Memory B cell (primary cell): ENCODE measurements around the gene MRPL28.
A peak's percentile ranks its signal among the peaks of the same experiment; 100 is the strongest.
"Not testable (repeated sequence)": the region's sequence is repeated elsewhere in the genome, so short reads cannot be mapped to it uniquely, and the experiment has no call there.

ENCODE experiments used
- ATAC-seq: fragments of 150-1000 bp; cut with Tn5 transposase; 2 replicates; pipeline ENCODE4 v1.10.0; 2021; ENCODE audit warnings: low read depth, mild to moderate bottlenecking, moderate library complexity
- DNase-seq, 2 donors: peaks; one replicate each; pipeline ENCODE4 v3.0.0; 2022; ENCODE audit warnings: low spot score in 2 of 2
- H3K27ac Mint-ChIP-seq: one replicate; pipeline ENCODE4 v1.8.0; 2022; ENCODE audit warnings: mild to moderate bottlenecking, moderate library complexity, mixed read lengths
- H3K27me3 Mint-ChIP-seq: one replicate; pipeline ENCODE4 v1.8.0; 2022; ENCODE audit warnings: mixed read lengths
- H3K36me3 Mint-ChIP-seq: one replicate; pipeline ENCODE4 v1.8.0; 2022; ENCODE audit warnings: mild to moderate bottlenecking, mixed read lengths
- H3K4me1 Mint-ChIP-seq: one replicate; pipeline ENCODE4 v1.8.0; 2022; ENCODE audit warnings: mixed read lengths
- H3K4me3 Mint-ChIP-seq: one replicate; pipeline ENCODE4 v1.8.0; 2022; ENCODE audit warnings: mild to moderate bottlenecking, moderate library complexity, mixed read lengths
- H3K9me3 Mint-ChIP-seq: one replicate; pipeline ENCODE4 v1.8.0; 2022; ENCODE audit warnings: mixed read lengths

The MRPL28 gene

DNA sequence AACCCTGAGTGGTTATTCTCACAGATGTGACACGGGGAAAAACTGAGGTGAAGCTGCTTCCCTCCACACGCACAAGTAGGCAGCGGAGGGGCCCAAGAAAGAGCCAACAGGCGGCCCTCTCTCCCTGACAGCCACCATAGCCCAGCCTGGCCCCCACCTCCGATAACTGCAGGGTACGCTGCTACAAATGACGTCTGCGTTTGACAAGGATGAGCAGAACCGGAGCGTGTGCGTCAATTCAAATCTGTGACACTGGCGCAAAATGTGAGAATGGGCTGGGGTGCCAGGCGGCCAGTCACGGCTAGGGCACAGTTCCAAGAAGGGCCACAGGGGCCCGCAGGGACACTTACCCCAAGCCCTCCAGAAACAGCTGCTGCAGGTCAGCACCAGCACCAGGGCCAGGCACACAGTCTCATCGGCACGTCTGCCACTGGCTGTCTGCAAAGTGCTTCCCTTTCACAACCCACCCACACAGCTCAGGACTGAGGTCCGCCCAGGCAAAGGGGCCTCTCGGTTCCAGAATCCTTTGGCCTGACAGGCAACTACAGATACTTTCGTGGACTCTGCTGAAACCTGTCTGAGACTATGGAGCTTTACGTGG, 32.3 kb downstream of the MRPL28 start:
- DNase-seq, result no peak
- Mint-ChIP-seq H3K27me3 (no peaks in the 10 kb centered on the region), H3K27ac (no peak overlapping the region), H3K36me3 (peaks cover 2% of the 10 kb centered on the region), H3K4me1 (peaks cover 43% of the 10 kb centered on the region), H3K4me3 (no peak overlapping the region), H3K9me3 (no peaks in the 10 kb centered on the region)
- no peak for ATAC-seq

DNA sequence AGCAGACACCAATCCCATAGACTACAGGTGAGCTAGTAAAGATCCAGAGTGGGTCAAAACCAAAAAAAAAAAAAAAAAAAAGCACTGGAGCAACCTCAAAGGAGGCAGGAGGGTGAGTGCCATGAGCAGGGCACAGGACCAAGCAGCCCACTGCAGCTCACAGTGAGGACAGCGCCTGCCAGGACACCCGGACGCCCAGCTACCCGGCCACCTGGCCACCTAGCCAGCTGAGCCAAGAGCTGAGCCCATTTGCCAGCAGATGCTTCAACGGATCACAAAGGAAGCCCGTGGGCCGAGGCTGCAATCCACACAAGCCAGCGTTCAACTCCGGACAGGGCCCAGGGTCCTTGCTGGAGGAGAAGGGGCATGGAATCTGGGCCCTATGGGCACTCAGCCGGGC, 32.9 kb downstream of the MRPL28 start:
- H3K4me3 Mint-ChIP-seq, result no peak overlapping the region

DNA sequence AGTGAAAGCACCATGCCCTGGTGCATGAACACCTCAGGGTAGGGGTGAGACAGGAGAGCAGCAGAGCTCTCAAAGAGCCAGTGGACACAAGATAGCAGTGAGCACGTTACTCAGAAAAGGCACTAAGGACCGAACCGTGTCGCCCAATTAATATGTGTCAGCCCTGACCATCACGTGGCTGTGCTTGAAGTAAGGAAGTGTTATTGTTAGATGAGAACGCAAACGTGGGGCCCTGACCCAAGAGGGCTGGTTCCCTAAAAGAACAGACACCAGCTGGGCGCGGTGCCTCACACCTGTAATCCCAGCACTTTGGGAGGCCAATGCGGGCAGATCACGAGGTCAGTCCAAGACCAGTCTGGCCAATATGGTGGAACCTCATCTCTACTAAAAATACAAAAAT, 34.1 kb downstream of the MRPL28 start:
- no peak overlapping the region for H3K27ac Mint-ChIP-seq
- peaks cover 38% of the 10 kb centered on the region for H3K4me1 Mint-ChIP-seq
- no peak for DNase-seq
- no peaks in the 10 kb centered on the region for H3K36me3 Mint-ChIP-seq
- ATAC-seq, result peak; percentile 31
- no peaks in the 10 kb centered on the region for H3K27me3 Mint-ChIP-seq
- no peaks in the 10 kb centered on the region for H3K9me3 Mint-ChIP-seq
- H3K4me3 Mint-ChIP-seq, result peak overlapping the region; percentile 24

More for the DNA sequence above, 32.9 kb downstream of the MRPL28 start:
- H3K27me3 Mint-ChIP-seq, result no peaks in the 10 kb centered on the region
- ATAC-seq (no peak), DNase-seq (no peak)
- H3K27ac Mint-ChIP-seq, result no peak overlapping the region
- peaks cover 40% of the 10 kb centered on the region for H3K4me1 Mint-ChIP-seq
- H3K9me3 Mint-ChIP-seq, result no peaks in the 10 kb centered on the region
- peaks cover 1% of the 10 kb centered on the region for H3K36me3 Mint-ChIP-seq

DNA sequence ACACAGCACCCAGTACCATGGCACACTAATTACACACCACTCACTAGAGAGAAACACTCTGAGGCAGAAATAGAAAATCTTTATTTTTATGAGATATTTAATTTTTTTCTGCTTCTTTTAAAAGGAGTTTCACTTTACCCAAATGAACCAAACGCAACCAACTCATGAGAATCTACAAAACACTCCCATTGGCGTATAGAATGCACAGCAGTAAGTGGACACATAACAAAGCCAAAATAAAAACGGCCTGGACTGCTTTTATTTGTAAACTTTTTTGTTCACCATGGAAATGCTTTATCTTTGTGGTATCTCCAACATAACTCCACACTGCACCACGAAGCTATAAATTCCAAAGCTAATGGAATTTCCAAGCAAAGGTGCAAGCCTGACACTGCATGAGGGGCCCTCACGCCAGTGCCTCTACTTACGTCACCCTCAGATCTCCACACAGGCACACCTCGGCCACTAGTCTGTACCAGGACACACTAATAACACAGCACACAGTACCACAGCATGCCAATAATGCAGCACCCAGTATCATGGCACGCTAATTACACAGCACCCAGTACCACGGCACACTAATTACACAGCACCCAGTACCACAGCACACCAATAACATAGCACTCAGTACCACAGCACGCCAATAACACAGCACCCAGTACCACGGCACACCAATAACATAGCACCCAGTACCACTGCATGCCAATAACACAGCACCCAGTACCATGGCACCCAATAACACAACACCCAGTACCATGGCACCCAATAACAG, 35.3 kb downstream of the MRPL28 start:
- not testable (repeated sequence) for ATAC-seq, H3K36me3 Mint-ChIP-seq, DNase-seq, H3K9me3 Mint-ChIP-seq, H3K4me3 Mint-ChIP-seq, H3K27ac Mint-ChIP-seq, H3K27me3 Mint-ChIP-seq
- H3K4me1 Mint-ChIP-seq, result peaks cover 42% of the 10 kb centered on the region

DNA sequence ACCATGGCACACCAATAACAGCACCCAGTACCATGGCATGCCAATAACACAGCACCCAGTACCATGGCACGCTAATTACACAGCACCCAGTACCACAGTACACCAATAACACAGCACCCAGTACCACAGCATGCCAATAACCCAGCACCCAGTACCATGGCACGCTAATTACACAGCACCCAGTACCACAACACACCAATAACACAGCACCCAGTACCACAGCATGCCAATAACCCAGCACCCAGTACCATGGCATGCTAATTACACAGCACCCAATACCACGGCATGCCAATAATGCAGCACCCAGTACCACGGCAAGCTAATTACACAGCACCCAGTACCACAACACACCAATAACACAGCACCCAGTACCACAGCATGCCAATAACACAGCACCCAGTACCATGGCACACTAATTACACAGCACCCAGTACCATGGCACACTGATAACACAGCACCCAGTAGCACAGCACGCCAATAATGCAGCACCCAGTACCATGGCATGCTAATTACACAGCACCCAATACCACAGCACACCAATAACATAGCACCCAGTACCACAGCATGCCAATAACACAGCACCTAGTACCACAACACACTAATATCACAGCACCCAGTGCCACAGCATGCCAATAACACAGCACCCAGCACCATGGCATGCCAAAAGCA, 36.0 kb downstream of the MRPL28 start:
- H3K36me3 Mint-ChIP-seq, H3K27me3 Mint-ChIP-seq, H3K27ac Mint-ChIP-seq, H3K4me3 Mint-ChIP-seq, ATAC-seq, DNase-seq, H3K9me3 Mint-ChIP-seq: not testable (repeated sequence)
- peaks cover 38% of the 10 kb centered on the region for H3K4me1 Mint-ChIP-seq

DNA sequence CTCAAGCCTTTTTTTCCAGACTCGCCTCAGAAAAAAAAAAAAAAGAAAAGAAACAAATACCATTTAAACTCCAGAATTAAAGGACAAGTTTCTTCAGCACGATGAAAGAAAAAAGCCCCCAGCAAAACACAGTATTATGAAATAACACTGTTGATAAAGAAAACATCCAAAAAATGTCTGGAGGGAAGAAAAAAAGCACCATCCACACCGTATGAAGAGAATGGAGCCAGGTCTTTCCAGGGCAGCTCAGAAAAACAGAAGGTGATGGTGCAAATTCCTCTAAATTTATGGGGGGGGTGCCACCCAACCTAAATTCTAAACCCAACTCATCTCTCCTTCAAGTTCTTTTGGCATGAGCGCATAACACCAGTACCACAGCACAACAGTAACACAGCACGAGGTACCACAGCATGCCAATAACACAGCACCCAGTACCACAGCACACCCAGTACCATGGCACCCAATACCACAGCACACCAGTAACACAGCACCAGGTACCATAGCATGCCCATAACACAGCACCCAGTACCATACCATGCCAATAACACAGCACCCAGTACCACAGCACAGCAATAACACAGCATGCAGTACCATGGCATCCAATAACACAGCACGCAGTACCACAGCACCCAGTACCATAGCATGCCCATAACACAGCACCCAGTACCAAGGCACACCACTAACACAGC, 36.8 kb downstream of the MRPL28 start:
- no peak overlapping the region for H3K27ac Mint-ChIP-seq
- H3K36me3 Mint-ChIP-seq, result peaks cover 4% of the 10 kb centered on the region
- peaks cover 34% of the 10 kb centered on the region for H3K4me1 Mint-ChIP-seq
- no peak overlapping the region for H3K4me3 Mint-ChIP-seq
- no peaks in the 10 kb centered on the region for H3K27me3 Mint-ChIP-seq
- no peaks in the 10 kb centered on the region for H3K9me3 Mint-ChIP-seq
- DNase-seq, result no peak
- no peak for ATAC-seq

DNA sequence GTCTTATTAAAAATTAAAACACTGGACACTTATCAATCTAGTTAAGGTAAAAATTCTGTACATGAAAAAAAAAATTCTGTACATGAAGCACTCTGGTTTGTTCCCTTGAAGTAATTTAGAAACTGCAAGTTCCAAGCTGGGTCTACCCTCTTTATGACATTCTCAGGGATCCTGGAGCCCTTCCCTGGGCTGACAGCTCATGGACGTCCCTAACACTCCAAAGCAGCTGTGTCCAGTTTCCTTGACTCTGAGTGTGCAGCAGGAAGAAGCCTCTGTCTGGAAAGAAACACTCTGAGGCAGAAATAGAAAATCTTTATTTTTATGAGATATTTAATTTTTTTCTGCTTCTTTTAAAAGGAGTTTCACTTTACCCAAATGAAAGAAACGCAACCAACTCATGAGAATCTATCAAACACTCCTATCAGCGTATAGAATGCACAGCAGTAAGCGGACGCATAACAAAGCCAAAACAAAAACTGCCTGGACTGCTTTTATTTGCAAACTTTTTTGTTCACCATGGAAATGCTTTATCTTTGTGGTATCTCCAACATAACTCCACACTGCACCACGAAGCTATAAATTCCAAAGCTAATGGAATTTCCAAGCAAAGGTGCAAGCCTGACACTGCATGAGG, 39.0 kb downstream of the MRPL28 start:
- not testable (repeated sequence) for ATAC-seq, H3K27ac Mint-ChIP-seq, DNase-seq, H3K9me3 Mint-ChIP-seq, H3K36me3 Mint-ChIP-seq, H3K4me3 Mint-ChIP-seq, H3K27me3 Mint-ChIP-seq
- H3K4me1 Mint-ChIP-seq, result peaks cover 31% of the 10 kb centered on the region

DNA sequence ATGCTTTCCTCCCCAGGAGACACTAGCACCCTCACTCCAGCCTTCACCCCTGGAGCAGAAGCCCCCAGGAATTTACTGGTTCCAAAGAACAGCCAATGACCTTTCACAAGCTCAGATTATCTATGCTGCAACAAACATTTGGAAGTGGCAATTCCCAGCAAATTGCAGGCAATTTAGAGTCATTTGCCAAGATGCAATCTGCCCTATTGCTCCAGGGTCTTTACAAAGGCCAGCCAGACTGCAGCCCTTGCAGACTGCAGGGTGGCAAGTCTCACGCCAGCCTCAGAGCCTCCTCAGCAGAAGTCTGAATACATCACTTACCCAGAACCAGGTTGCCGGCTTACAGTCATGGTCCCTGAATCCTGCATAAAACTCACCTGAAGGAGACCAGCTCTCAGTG, 39.6 kb downstream of the MRPL28 start:
- H3K4me3 Mint-ChIP-seq, result no peak overlapping the region
- ATAC-seq (no peak), DNase-seq (no peak)
- H3K27ac Mint-ChIP-seq, result no peak overlapping the region
- H3K9me3 Mint-ChIP-seq, result no peaks in the 10 kb centered on the region
- H3K36me3 Mint-ChIP-seq, result peaks cover 4% of the 10 kb centered on the region
- H3K4me1 Mint-ChIP-seq, result peaks cover 28% of the 10 kb centered on the region
- no peaks in the 10 kb centered on the region for H3K27me3 Mint-ChIP-seq

DNA sequence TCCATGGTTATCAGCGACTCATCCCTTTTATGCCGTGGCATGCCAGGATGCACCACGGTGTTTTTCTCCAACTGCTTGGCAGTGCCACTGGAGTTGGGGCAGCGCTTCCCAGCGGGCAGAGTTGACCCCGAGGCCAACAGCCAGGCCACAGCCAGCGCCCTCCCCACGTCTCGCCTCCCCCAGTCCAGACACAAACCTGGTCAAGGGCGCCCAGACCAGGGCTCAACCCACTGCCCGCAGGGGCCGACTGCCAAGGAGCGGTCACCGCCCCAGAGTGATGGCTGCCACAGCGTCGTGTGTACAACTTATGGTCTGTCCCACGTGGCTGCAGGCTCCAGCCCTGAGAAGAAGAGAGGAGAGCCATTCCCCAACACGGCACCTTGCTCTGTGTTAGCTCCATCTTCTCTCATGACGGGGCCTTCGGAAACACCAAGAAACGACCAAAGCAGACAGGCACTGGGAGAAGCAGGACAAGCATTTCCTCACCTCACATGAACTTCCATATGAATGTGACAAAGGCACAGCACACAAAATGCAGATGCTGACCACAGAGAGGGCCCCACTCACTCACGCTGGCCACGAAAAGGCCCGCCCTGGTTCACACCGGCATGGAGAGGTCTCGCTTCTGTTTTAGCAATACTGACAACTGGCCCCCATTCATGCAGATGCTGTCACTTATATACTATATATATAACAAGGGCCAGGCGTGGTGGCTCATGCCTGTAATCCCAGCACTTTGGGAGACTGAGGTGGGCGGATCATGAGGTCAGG, 44.8 kb downstream of the MRPL28 start:
- Mint-ChIP-seq H3K27me3 (no peaks in the 10 kb centered on the region), H3K4me3 (peak overlapping the region; percentile 77), H3K27ac (peak overlapping the region; percentile 82), H3K9me3 (no peaks in the 10 kb centered on the region), H3K36me3 (peaks cover 2% of the 10 kb centered on the region), H3K4me1 (peaks cover 28% of the 10 kb centered on the region)
- no peak for DNase-seq
- ATAC-seq, result no peak

DNA sequence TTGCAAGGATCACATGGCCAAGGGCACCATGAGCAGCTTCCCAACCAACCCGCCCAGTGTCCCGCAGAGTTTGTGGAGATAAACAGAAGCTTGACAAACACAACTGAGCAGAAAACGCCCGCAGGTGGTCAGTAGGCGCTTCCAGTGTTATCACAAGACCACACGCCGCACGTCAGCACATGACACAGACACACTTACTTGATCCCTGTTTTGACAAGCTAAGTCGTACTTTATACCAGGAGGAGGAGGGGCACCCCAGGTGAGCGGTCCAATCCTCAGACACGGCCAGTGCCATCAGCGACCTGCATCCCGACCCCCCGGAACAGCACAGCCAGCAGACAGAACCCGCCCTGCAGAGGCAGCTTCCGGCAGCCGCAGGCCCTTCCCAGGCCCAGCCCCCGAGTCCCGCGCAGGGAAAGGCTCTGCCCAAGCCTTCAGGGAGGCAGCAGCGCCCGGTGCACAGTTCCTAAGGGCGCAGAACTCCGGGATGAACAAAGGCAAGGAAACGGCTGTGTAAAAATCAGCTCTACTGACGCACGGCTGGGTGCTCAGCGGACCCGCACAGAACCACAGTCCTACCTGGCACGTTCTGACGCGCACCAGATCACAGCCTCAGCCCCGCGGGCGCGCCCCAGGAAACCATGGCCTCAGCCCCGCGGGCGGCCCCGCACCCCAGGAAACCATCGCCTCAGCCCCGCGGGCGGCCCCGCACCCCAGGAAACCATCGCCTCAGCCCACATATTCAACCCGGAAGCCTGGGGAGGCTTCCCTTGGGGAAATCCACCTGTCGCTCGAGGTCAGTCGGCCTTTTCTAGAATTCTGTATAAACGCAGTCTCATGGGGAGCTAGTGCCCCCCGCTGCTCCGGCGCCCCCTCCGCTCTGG, 45.6 kb downstream of the MRPL28 start:
- H3K36me3 Mint-ChIP-seq, result no peaks in the 10 kb centered on the region
- H3K27me3 Mint-ChIP-seq, result no peaks in the 10 kb centered on the region
- peak; percentile 59 to 60 for DNase-seq
- peaks cover 29% of the 10 kb centered on the region for H3K4me1 Mint-ChIP-seq
- H3K27ac Mint-ChIP-seq, result peak overlapping the region; percentile 82
- H3K9me3 Mint-ChIP-seq, result no peaks in the 10 kb centered on the region
- H3K4me3 Mint-ChIP-seq, result peak overlapping the region; percentile 77
- ATAC-seq, result peak; percentile 88

DNA sequence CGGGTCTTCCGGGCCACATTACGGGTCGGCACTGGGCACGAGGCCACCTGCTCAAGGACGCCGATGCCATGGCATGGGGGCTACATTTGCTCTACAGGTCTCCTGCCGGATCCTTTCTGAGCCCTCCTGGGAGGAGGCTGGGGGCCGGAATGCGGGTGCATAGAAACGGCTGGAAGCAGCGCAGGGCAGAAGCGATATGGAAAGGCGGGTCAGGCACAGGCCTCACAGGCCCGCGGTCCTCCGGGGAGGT, 46.2 kb downstream of the MRPL28 start:
- Mint-ChIP-seq H3K4me3 (peak overlapping the region; percentile 77), H3K27me3 (no peaks in the 10 kb centered on the region), H3K4me1 (peaks cover 30% of the 10 kb centered on the region), H3K36me3 (no peaks in the 10 kb centered on the region), H3K27ac (peak overlapping the region; percentile 82), H3K9me3 (no peaks in the 10 kb centered on the region)
- DNase-seq (no peak), ATAC-seq (no peak)

DNA sequence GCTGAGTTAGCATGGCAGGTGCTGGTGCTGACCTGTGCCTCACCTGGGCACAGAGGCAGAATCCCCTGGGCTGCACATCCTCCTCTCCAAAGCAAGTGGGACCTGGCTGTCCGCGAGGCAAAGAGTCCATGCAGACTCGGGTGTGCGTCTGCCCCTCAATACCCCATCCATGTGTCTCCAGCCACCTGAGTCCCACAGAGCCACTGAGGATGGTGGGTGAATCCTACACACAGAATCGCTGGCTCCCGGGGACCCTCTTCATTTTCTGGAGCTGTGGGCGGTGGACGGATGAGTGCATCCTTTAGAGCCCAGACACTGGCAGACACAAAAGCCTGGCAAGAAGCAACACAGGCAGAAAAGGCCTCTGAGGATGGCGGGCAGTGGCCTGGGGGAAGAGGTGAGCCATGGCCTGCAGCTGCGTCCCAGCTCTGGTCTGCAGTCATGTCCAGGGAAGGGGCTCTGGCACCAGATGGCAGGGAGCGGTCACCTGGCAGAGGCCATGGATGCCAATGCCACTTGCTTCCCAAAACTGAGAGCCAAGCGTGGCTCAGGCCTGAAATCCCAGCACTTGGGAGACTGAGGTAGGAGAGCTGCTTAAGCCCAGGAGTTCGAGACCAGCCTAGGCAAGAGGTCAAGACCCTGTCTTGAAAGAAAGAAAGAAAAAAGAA, 47.7 kb downstream of the MRPL28 start:
- Mint-ChIP-seq H3K36me3 (peaks cover 1% of the 10 kb centered on the region), H3K27ac (peak overlapping the region; percentile 82), H3K9me3 (no peaks in the 10 kb centered on the region), H3K4me3 (no peak overlapping the region), H3K4me1 (peaks cover 30% of the 10 kb centered on the region), H3K27me3 (no peaks in the 10 kb centered on the region)
- DNase-seq (no peak), ATAC-seq (no peak)
